NCI-H2029 (cell line): ENCODE results near the gene AMOTL2.

Source experiments
- DNase-seq: peaks from one replicate; lab custom pipeline; 2025; lab: John Stamatoyannopoulos, UW

Gene AMOTL2

DNA sequence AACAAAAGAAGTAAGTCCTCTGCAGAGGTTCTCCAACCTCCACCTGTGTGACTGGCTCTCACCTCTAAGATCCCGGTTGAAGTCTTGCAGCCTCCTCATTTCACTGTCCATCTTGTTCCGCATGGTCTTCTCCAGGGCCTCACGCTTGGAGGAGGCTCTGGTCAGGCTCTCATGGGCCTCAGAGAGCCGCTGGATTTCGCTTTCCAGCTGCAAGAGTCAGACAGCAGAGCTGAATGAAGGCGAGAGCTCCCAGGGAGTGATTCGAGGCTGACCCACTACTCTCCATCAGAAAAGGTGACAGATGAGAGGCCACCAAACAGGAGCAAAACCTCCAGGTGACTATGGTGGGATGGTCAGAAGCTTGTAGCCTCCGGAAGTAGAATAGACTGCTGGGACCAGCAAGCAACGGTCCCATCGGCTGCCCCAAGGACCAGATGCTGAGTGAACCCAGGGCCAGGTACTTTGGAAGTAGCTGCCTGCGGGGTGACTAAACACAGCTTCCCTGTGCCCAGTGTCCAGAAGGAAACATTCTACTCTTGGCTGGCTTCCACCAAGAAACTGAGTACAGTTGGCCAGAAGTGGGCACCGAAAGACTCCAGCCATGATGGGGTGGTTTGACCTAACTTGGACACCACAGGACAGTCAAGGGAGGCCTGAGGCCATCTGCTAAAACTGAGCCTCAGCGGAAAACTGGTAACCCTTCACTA is 7.9 kb downstream of the AMOTL2 start:
- DNase-seq = no peak

DNA sequence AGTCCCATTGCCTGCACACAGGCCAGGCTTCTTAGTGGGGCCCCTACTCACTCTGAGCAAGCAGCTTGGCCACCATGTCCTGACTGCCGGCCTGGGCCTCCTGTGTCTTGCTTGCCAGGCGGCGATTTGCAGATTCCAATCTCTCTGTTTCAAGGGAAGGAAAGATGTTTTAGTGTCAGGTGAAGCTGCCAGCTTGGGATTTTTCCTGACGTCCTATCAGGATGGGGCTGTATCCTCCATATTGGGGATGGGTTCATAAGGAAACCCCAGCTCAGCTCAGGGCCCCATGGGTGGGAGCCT is 8.5 kb downstream of the AMOTL2 start:
- no peak for DNase-seq

DNA sequence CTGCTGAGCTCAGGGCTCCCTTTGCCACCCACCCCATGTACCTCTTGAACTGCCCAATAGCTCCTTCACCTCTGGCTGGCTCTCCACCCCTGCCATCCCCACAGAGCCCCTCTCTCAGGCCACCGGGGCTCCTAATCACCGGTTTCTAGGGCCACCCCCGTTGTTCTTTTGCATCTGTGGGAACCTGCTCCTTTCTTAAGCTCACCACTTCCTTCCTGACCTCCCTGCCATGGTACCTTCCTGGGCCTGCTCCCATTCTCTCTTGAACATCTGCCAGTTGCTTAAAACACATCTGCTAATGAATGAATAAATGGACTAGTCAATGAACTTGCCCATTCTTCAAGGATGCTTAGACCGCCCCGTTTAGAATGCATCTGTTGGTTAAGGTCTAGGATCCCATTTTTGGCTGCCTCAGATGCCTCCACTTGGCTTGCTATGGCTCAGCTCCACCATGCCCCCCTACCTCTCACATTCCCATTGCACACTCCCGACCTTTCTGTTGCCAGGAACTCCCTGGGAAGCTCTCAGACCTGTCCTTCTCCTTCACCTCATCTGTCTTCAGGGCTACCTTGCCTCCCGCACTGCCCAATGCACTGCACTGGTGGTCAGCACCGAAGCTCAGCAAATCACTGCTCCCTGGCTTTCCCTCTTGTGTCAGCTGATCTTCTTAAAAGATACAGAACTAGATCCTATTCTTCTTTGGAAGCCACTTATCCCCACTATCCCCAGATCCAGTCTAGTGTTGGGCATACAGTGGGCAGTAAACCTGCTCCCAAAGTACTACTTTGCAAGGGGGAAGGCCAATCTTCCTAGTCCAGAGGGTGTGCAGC is 9.1 kb downstream of the AMOTL2 start:
- DNase-seq = no peak

DNA sequence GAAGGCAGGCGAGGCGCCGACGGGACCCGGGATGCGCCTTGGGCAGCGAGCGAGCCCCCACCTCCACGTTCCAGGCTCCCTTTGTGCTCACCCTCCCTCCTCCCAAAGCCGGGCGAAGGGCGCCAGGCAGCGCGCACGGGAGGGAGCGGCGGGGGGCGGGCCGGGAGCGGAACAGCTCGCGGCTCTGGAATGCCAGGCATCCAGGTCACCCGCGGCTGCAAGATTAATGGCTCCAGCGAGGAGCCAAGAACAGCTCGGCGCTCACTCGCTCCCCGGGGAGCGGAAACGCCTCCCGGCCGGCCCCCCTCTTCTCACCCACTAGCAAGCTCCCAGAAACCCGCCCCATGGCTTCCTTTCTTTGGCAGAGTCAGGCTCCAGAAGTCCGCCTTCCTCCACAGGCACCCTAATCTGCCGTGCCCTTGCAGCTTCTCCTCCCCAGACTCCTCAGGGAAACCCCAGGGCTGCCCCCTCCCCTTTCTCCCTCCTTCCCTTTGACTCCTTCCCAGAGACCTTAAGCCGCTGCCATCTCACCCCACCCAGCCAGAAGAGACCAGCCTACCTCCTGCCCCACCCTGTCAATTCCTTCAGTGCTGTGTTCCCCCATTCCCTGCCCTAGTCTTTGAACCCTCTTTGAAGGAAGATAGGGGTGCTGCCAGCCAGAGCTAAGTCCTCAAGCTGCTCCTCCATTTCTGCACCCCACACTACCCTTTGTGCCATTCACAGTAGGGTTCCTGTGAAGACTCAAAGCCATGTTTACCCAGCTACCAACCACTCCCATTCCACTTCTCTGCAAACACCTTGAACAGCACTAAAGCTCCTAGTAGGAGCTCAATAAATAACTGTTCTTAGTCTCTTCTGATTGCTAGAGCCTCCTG is 9.9 kb downstream of the AMOTL2 start:
- DNase-seq = no peak

DNA sequence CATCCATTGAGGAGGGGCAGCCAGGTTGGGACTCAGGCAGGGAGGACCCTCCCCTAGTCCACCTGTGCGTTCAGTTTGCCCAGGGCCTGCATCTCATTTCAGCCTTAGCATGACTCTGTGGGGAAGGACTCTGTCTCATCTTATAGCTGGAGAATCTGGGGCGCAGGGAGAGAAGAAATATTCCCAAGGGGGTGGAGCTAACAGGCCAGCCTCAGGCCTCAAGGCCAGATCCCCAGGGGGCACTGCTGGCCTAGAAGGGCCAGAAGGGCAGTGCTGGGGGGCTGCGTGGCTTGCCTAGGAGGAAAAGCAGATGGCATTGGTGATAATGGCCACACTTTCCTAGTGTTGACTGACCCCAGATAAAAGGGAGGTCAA is 10.9 kb downstream of the AMOTL2 start:
- no peak for DNase-seq

DNA sequence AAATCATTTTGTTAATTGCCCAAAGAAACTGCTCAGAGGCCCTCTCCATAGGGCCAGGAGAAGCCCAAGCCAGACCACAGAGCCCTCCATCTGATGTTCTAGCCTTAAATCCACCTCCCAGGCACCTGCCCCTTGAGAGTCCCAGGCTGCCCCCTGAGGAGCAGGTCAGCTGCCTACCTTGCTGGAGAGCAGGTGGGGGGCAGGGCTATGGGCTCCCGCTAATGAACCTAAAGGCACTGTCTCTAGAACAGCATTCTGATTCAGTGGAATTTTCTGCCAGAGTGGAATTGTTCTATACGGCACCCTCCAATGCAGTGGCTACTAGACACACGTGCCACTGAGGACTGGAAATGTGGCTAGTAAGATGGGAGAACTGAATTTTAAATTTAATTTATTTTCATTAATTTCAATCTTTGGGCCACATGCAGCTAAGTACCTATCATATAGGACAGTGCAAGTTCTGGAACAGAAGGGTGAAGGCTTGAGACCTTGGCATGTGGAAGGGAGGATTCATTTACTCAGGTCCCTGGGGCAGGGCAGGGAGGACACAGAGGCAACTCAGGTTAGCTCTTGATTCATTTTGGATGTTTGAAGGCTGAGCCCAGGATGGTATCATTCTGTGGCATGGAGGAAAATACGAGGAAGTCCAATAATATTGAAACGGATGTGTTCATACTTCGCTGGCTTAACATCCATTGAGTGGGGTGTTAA is 11.4 kb downstream of the AMOTL2 start:
- no peak for DNase-seq

DNA sequence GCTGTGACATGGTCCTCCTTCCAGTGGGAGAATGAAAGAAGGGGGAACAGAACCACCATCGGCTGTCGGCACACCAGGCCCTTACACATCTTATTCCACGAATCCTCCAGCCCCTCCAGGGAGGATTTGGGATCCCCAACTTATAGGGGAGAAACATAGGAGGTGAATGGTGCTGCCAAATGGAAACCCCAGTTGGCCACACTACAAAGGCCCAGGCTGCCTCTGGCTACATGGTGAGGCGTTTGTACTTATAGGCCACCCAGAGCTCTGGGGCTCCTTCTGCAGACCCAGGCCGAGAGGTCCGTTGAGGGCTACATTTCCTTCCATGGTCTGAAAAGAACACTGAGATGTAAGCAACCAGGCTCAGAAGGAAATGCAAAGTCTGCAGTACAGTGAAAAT is 12.0 kb downstream of the AMOTL2 start:
- no peak for DNase-seq

DNA sequence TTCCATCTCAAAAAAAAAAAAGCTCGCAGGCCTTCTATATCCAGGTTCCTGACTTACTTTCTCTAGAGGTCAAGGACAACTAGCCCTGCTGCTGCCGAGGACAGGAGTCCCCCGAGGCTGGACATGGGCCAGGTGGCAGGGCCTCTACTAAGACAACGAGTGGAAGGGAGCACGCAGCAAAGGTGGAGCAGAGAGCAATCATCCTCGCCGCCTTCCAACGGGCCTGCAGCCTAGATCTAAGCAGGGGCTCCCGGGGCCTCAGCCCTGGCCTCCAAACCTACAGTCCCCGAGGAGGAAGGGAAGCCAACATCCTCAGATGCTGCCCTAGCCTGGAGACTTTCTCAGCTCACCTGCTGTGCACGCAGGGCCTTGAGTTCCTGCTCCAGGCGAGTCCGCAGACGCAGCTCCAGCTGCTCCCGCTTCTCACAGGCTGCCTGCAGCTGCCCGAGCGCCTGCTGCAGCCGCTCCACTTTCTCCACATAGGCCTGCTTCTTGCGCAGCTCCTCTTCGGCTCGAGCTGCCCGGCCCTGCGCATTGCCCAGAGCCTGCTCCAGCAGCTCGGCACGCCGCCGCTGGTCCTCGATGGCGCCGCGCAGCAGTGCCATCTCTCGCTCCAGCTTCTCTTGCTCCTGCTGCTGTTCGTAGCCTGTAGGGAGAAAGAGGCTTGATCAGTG is 12.9 kb downstream of the AMOTL2 start:
- DNase-seq = no peak

DNA sequence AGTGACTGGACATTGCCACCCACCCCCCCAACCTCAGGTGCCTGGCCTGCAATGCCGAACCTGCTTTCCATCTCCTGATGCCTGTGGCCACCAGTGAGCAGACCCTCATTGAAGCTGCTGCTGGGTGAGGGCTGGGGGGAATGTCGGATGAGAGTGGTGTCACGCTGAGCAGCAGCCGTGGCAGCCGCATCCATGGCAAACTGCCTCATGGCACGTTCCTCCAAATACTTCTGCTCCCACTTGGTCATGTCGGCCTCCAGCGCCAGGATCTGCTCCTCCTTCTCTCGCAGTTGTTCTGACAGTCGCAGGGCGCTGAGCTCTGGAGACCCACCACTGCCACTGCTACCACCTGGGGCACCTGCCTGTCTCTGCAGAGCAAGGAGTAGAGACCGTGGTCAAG is 14.2 kb downstream of the AMOTL2 start:
- no peak for DNase-seq

DNA sequence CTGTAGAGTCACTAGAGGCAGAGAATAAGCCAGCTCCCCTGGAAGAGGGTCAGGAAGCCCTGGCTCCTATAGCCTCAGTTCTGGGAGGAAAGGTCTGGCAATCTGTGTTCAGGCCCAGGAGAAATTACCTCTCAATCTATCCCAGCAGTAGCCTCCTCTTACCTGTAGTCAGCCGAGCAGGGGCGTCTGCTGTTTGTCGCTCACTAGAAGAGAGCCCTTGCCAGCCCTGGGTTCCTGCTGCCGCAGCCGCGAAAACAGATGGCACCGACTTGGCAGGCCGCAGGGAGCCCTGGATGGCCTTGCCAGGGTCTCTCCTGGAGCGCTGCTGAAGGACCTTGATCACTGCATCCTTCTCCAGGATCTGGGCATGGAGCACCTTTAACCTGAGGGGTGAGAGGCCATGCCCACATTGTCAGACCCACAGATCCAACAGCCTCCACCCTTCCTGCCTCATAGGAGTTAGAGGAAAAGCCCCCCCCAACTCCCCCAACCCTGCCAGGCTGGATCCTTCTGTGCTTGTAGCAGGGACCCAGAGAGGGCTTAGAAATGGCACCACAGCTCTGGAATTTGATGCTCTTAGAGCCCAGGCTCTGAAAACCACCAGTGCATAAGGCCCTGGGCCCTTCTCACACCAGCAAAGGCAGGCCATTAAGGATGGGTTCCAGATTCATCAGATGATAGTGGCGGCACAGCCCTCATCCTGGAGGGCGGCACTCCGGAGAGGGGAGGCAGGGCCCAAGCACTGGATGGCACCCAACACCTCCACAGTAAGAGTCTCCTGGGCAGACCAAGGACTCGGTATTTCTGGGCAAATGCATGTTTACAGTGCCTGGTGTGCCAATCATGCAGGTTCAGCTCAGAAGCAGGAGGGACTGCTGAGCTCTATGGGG is 14.9 kb downstream of the AMOTL2 start:
- no peak for DNase-seq

DNA sequence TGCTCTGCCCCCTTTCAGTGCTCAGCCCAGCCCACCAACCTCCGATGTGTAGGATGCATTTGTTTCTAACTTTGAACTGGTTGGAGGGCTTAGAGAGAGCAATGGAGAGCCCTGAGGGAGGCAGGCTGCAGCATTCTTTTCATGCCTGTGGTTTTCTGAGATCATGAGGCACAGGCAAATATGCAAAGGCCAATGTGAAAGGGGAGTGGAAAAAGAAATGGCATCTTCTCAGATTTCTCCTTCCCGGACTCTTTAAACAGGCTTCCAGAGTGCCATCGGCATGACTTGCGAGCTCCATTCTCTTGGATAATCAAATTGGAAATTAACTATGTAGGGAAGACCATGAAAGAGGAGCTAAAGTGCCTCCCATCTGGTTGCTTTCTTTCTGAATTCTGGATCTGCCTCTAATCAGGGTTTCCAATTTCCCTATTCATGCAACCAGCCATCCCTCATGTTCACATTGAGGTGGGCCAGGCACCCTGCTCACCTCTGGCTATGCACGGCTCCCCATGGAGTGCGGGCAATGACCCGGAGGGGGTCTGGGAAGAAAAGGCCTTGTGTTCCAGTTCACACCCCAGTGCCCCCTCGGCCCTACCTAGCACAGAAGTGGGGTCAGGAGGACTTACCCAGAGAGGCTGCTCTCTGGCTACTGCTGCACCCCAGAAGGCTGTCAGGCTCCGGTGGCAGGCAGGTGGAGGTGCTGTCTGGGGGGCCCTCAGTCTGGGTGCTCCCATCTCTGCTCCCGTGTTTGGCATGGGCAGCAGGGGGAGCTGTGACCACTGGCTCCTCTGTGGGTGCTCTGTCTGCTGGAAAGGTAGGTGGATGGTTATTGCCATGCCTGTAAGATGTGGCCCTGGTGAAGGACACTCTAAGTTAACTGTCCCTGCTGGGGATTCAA is 16.1 kb downstream of the AMOTL2 start:
- no peak for DNase-seq

DNA sequence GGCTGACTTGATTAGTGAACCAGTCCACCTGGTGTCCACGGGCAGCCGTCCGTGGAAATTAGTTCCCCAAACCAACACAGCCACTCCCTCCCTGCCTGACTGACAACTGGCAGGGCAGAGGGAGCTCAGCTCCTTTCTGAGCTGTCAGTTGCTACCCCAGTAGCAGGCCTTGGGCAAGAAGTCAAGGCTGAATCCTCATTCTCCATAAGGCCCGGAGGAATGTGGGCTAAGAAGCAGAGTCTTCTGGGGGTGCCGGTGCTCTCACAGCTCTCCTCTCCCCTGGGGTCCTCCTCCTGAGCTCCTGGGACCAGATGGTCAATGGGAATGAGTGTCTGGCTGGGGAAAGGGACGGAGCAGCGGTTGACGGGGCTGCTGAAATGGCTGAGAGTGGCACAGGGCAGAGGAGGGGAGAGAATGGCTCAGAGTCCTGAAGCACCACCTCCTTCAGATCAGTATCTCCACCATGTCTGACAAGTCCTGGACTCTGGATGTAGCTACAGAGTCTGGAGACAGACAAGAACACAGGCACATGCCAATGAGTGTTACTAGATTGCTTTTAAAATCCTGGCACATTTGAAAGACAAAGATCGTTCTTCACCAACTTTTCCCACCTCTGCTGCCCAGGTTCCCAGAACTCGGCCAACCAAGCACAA is 16.9 kb downstream of the AMOTL2 start:
- no peak for DNase-seq

DNA sequence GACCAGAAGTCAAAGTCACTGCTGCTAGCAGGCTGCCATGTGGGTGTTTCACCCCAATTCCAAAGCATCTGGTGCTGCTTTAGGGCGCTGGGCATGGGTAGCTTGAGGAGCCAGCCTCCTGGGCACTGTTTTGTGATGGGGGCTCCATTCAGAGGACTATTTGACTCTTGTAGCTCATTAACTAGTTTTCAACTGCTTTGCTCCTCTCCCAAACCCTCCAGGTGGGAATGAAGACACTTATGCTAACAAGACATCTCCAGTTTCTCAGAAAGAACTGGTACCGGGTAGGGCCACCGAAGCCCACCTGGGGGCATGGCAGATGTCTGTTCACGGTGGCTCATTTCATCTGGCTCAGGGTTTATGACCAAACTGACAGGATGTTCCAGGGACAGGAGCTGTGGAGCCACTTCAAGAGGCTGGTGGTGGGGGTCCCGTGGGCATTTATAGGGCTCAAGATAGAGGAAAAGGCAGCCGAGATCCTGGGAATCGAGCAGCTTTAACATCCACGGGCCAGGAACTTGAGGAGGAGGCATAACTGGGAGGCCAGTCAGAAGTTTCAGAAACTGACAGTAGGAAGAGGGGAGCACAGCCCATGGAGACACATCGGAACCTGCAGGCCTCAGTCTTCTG is 17.7 kb downstream of the AMOTL2 start:
- DNase-seq = no peak

DNA sequence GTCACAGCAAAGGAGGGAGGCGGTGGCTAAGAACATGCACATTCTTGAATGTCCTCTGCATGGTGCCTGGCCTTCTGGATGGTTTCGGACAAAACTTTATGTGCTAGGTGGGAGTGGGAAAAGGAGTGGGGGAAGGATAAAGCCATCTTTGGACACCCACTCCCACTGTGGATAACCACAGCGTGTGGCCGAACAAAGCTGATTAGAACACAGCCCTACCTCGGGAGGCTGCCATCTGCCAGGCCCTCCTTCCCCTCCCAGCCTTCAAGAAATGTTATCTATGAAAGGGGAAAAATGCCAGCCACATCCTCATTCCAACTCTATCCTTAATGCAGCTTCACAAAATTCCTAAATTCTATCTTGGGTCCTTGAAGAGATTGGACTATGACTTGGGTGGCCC is 18.8 kb downstream of the AMOTL2 start:
- no peak for DNase-seq

DNA sequence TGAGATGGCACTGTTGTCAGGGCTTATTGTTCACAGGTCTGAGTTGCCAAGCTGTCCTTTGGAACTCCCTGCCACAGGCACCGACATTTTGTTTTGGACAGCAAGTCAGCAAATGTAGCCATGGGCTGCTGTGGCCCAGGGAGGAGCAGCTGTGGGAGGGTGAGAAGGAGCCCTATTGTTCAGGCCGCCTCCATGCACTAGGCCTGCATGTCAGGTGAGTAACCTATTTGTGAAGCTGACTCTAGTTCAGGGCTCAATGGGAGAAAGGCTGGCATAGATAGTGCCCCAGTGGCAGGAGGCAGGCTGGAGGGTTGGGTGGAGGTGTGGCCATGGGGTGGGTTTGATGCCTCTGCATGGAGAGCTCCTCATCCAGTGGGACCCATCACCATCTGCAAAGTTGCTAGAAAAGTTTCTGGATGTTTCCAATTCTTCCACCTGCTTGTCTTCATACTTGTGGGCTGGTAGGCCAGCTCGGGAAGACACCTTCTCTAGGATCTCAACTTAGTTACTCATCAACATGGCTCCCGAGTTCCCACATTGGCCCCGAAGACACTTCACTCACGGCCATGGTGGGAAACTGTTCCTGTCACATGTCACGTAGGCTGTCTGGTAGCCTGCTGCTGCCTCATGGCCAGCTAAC is 19.5 kb downstream of the AMOTL2 start:
- no peak for DNase-seq

DNA sequence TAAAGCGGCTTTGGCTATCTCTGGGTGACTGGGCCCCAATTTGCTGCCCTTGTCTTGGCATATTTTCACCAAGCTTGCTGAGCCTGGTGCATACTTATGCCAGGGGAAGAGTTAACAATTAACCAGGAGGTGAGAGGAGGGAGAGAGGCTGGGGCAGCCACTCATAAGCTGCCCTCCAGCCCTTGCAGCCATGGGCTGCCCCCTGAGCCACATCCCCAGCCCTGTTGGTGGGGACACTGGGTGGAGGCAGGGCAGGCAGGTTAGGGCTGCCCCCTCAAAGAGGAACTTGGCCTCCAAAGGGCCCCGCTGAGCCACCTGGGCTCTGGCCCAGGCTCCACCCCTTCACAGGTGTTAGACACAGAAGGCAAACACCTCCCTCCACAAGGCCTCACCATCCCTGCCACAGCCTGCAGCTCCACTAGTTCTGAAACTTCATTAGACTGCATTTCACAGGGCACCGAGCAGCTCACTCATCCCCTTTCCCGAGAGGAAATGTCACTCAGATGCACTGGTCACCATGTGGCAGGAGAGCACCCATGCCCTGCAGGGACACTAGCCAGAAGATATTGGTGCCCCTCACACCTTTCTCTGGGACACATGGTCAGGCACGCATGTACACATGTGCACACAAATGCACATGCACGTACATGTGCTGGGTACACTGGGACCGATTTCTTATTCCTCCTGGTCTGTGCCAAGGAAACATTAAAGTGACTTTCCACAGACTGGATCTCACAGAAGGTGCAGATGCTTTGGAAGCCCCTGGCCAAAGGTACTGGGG is 20.2 kb downstream of the AMOTL2 start:
- no peak for DNase-seq

DNA sequence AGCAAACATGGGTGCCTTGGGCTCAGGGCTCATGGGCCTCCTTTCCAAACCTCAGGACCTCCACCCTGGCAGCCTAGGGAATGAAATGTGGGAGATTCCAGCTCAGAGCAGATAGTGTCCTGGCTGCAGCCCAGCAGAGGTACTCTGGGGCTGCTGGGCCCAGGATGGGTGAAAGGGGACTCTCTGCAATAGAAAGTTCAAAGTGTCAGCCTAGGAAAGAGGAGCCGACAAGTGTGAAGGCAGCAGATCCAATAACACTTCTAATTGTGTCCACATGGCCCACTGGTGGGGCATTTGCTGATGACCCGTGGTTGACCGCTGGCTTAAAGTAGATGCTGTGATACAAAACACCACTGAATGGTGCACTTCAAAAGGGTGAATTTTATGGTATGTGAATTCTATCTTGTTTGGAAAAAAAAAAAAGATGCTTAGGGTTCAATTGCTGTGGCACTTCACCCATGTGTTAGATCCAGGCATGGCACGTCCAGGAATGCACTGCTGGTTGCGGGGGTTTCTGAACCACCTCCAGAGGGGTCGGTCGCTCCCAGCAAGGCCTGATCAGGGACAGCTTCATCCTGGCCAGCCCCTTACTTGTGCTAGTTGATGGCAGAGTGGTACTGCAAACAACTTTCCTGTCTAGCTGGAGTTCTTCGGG is 20.9 kb downstream of the AMOTL2 start:
- DNase-seq = no peak
